GM19328 (cell line): ENCODE measurements around the gene MAGI1.

ENCODE experiments used
- ATAC-seq: cut with Tn5 transposase; IDR thresholded peaks from one replicate; pipeline ENCODE4 v1.9.1; 2021; ENCODE audit warnings: mild to moderate bottlenecking, moderate library complexity; ENCODE audit not compliant: unreplicated experiment

The MAGI1 gene

DNA sequence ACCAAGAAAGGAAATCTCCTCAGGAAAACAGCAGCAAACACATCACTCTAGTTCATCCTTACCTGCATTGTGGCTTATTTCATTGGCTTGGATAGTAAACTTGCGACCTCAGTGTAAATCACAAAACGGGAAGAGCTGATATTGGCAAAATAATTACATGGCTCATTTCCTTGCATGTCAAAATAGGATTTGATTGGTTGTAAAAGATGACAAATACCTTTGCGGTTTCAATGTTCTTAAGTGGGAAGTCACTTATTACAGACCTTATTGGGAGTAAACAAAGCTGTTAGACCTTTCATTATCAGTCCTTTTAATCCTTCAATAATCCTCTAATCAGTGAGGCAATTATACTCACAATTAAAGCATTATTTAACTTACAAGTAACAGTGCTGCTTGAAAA is 590.6 kb downstream of the MAGI1 start:
- ATAC-seq = no peak

DNA sequence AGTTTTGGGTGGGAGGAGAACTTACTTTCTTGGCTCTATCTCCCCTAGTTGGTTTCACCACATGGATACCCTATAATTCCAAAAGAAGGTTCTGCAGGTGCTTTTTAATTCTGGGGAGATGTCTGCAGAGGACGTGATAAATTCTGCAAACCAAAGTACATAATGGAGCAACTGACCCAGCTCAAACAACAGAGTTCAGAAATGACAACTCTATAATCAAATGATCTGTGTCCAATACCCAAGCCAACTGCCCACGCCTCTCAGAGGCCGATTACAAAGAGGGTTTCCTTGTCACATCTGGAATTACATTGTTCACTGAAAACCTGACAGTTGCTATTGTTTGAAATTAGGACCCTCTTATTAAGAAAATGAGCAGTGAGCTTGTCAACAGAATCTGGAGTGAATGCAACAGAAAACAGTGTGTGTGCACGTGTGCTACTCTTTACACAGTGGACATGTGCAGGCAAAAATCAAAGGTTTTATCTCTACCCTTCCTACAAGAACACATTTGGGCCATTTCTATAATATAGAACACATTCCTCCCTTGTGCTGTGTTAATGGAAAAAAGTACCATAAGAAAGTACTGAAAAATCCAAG is 593.0 kb downstream of the MAGI1 start:
- ATAC-seq = no peak

GRCh38 chr3:65444447-65444815 is 594.3 kb downstream of the MAGI1 start:
- no peak for ATAC-seq

- no peak for ATAC-seq
These were observed 594.8 kb downstream of the MAGI1 start for GRCh38 chr3:65443739-65444446.

- ATAC-seq = no peak
These were observed 599.0 kb downstream of the MAGI1 start for GRCh38 chr3:65439641-65440284.

DNA sequence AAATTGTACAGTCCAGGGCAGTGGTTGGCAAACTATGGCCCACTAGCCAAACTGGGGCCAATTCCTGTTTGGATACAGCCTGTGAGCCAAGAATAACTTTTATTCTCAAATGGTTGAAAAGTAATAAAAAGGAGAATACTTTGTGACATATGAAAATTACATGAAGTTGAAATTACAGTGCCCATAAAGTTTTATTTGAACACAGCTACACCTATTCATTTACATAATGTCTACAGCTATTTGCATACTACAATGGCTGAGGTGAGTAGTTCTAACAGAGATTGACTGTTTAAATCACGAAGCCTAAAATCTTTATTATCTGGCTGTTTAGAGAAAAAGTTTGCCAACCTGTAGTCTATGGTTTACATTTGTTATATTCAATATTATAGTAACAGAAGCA is 600.1 kb downstream of the MAGI1 start:
- no peak for ATAC-seq

DNA sequence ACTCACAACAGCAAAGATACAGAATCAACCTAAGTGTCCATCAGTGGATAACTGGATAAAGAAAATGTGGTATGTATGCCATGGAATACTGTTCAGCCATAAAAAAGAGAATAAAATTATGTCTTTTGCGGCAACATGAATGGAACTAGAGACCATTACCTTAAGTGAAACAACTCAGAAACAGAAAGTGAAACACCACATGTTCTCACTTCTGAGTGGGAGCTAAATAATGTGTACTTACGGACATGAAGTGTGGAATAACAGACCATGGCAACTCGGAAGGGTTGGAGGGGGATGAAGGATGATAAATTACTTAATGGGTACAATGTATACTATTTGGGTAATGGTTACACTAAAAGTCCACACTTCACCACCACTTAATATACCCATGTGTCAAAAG is 600.6 kb downstream of the MAGI1 start:
- ATAC-seq = no peak

DNA sequence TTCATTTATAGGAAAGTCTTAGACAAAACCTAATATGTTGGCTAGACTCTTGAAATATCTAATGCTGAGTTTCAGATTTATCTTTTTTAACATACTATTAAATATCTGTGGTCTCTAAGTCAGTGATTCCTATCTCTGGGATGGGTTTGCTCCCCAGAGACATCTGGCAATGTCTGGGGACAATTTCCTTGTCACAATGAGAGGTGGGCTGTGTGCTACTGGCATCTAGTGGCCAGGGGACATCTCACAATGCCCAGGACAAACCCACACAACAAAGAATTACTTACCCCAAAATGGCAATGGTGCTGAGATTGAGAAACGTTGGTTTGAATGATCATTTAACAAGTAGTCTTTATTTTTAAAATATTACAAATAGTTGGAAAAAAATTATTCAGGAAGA is 602.1 kb downstream of the MAGI1 start:
- no peak for ATAC-seq

DNA sequence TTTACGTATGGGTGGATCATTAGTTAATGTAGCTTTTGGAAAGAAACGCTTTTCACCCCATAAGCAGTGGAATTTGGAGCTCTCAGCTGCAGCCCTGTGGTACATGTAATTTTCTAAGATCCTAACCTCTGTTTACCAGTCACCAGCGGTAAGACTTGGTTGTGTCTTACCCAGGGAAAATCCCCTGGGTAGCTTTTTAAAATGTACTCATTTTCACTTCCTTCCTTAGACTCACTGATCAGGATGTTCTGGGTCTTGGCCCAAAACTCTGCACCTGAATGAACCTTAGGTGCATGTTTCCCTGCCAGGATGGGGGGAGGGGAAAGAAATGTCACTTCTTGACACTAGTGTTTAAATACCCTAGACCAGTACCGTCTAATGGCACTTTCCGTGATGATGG is 605.2 kb downstream of the MAGI1 start:
- ATAC-seq = no peak

GRCh38 chr3:65432388-65433003 is 606.2 kb downstream of the MAGI1 start:
- no peak for ATAC-seq

GRCh38 chr3:65425880-65426279 is 612.8 kb downstream of the MAGI1 start:
- no peak for ATAC-seq

- ATAC-seq = no peak
These were observed 616.6 kb downstream of the MAGI1 start for GRCh38 chr3:65422154-65422553.

DNA sequence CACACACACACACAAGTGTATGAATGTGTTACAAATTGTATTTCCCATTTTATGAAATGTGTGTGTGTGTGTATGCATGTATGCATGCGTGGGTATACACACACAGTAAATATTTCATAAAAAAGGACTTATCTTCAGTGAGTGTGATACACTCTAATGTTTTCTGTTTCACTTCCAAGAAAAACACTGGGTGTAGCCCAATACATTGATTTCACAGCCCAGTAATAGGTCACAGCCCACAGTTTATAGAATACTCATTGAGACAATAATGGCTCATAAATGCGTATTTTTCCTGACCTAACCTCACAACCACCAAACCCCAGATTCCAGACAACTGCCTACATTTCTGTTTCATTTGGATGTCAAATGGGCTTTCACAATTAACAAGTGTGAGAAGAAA is 619.5 kb downstream of the MAGI1 start:
- no peak for ATAC-seq

- no peak for ATAC-seq
These were observed 624.8 kb downstream of the MAGI1 start for GRCh38 chr3:65413891-65414290.

- ATAC-seq = no peak
These were observed 626.1 kb downstream of the MAGI1 start for GRCh38 chr3:65412588-65412987.

DNA sequence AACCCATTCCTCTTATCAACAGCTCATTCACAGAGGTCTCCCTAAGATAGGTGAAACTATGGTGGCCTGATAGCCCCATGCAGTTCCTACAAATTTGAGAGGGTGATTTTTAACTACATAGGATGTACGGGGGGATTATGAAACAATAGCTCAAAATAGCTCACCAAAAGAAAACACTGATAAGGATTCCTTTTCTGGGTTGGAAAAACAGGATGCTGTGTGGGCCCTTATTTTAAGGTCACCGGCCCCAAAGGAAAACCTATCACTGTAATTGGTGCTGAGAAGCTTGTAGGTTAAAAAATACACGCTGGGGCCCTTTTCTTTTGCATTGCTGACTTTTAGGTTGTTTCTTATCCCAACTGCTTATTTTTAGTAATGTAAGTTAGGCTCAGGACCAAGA is 627.4 kb downstream of the MAGI1 start:
- ATAC-seq = no peak

- no peak for ATAC-seq
These were observed 629.5 kb downstream of the MAGI1 start for GRCh38 chr3:65409176-65409569.

- no peak for ATAC-seq
These were observed 630.1 kb downstream of the MAGI1 start for GRCh38 chr3:65408531-65409175.

DNA sequence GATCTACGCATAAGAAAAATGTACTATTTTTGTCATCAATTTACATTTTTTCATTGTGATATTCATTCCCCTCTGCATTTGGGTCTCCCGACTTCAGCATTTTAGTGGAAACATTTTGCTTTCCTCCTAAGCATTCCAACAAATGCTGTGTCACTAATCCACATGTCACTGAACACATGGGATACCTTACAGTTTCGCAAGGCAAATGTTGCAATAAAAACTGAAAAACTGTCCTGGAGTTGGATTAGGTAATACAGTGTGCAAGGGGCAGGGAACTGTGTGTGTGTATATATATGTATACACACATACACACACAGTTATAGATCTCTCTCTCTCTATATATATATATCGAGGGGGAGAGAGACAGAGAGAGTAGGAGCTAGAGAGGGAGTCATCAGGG is 632.2 kb downstream of the MAGI1 start:
- ATAC-seq = no peak

- no peak for ATAC-seq
These were observed 636.1 kb downstream of the MAGI1 start for GRCh38 chr3:65402597-65402996.
